Measurements from ENCODE around the gene TMEM163.

DNA sequence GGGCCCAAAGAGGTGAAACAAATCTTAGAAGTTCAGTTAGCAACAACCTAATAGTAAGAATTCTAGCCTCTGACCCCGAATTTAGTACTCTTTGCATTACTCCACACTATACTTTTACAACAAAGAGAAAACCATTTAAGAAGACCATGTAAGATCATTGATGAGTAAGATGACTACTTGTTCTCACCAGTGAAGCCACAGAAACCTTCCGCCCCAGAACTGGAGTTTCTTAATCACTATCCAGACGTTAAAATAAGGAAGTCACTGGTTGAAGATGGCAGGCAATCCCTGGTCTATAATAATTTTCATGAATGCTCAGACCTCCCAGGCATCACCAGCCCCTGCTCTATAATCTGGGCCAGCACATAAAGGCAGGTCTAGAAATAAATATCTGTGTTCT, 95.0 kb downstream of the TMEM163 start:
- TF ChIP-seq, protein P1, sequence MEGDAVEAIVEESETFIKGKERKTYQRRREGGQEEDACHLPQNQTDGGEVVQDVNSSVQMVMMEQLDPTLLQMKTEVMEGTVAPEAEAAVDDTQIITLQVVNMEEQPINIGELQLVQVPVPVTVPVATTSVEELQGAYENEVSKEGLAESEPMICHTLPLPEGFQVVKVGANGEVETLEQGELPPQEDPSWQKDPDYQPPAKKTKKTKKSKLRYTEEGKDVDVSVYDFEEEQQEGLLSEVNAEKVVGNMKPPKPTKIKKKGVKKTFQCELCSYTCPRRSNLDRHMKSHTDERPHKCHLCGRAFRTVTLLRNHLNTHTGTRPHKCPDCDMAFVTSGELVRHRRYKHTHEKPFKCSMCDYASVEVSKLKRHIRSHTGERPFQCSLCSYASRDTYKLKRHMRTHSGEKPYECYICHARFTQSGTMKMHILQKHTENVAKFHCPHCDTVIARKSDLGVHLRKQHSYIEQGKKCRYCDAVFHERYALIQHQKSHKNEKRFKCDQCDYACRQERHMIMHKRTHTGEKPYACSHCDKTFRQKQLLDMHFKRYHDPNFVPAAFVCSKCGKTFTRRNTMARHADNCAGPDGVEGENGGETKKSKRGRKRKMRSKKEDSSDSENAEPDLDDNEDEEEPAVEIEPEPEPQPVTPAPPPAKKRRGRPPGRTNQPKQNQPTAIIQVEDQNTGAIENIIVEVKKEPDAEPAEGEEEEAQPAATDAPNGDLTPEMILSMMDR (IDR thresholded peaks at IDR 0.05; ENCODE audit: low read depth, low read length), result no peak
- TF ChIP-seq, protein P2, sequence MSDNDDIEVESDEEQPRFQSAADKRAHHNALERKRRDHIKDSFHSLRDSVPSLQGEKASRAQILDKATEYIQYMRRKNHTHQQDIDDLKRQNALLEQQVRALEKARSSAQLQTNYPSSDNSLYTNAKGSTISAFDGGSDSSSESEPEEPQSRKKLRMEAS (IDR thresholded peaks at IDR 0.05; ENCODE audit: low read depth, low read length), result no peak

All from NB4 (cell line).